ENCODE results near the gene SLC12A1.
A peak's percentile ranks its signal among the peaks of the same experiment; 100 is the strongest.

Gene SLC12A1

DNA sequence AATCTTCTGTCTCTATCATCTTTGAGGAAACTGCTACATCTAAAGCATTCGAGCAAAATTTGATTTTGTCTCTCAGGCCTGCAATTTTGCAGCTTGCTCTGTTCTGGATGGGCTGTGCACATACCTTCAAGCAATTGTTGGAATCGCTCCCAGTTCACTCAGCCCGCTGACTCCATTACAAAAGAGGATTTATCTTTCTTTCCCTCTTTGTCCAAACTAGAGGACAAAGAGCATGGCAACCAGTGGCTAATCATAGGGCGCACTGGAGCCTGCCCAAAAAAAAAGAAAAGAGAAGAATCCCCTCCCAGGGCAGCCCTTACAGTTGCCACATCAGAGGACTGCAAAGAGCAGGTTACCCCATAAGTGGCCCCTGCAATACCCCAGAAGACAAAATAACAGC lies 76.1 kb downstream of the SLC12A1 start:
- ChIA-PET POLR2A (no interaction called here), CTCF (no interaction called here)
- DNase-seq (ENCODE audit: extremely low spot score), result no peak
- TF ChIP-seq, protein P1, sequence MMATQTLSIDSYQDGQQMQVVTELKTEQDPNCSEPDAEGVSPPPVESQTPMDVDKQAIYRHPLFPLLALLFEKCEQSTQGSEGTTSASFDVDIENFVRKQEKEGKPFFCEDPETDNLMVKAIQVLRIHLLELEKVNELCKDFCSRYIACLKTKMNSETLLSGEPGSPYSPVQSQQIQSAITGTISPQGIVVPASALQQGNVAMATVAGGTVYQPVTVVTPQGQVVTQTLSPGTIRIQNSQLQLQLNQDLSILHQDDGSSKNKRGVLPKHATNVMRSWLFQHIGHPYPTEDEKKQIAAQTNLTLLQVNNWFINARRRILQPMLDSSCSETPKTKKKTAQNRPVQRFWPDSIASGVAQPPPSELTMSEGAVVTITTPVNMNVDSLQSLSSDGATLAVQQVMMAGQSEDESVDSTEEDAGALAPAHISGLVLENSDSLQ (IDR thresholded peaks at IDR 0.05), result no peak
- TF ChIP-seq FOXM1 (IDR thresholded peaks at IDR 0.05; ENCODE audit: borderline replicate concordance) (no peak), ELF4 (IDR thresholded peaks at IDR 0.05) (no peak), LEF1 (IDR thresholded peaks at IDR 0.05; ENCODE audit: borderline replicate concordance) (no peak), ARNT (IDR thresholded peaks at IDR 0.05) (no peak), L3MBTL2 (conservative IDR thresholded peaks at IDR 0.05) (no peak), FOXK2 (IDR thresholded peaks at IDR 0.05) (no peak)

GRCh38 chr15:48283396-48284145 lies 77.5 kb downstream of the SLC12A1 start:
- ChIA-PET CTCF (interaction anchor here (0.8 kb wide), 1 partner anchor 198 kb away, joined by 3 read pairs; no protein-coding TSS in a partner anchor), POLR2A (no interaction called here)
- TF ChIP-seq L3MBTL2 (conservative IDR thresholded peaks at IDR 0.05) (no peak), ELF4 (IDR thresholded peaks at IDR 0.05) (no peak), TARDBP (IDR thresholded peaks at IDR 0.05) (no peak), LEF1 (IDR thresholded peaks at IDR 0.05; ENCODE audit: borderline replicate concordance) (no peak), SP1 (IDR thresholded peaks at IDR 0.05) (no peak), NFRKB (IDR thresholded peaks at IDR 0.05) (no peak), SUZ12 (IDR thresholded peaks at IDR 0.05) (no peak), CTBP1 (IDR thresholded peaks at IDR 0.05; ENCODE audit: borderline replicate concordance) (no peak), HDGF (IDR thresholded peaks at IDR 0.05; ENCODE audit: borderline replicate concordance) (no peak), ARNT (IDR thresholded peaks at IDR 0.05) (no peak), BHLHE40 (IDR thresholded peaks at IDR 0.05; ENCODE audit: borderline replicate concordance) (no peak), FOXA1 (IDR thresholded peaks at IDR 0.05) (no peak), ZNF384 (IDR thresholded peaks at IDR 0.05) (no peak), FOXK2 (IDR thresholded peaks at IDR 0.05) (no peak), FOXM1 (IDR thresholded peaks at IDR 0.05; ENCODE audit: borderline replicate concordance) (no peak)
- TF ChIP-seq, protein P1 (IDR thresholded peaks at IDR 0.05), result no peak
- DNase-seq (ENCODE audit: extremely low spot score), result no peak

GRCh38 chr15:48285329-48286214 lies 79.5 kb downstream of the SLC12A1 start:
- ChIA-PET POLR2A (no interaction called here), CTCF (interaction anchor here (0.6 to 0.8 kb wide), 2 partner anchors 56 to 152 kb away, joined by 3 read pairs; no protein-coding TSS in a partner anchor)
- no peak for TF ChIP-seq SUZ12 (IDR thresholded peaks at IDR 0.05)
- no peak for TF ChIP-seq CTBP1 (IDR thresholded peaks at IDR 0.05; ENCODE audit: borderline replicate concordance)
- no peak for TF ChIP-seq LEF1 (IDR thresholded peaks at IDR 0.05; ENCODE audit: borderline replicate concordance)
- no peak for TF ChIP-seq FOXK2 (IDR thresholded peaks at IDR 0.05)
- TF ChIP-seq FOXM1 (IDR thresholded peaks at IDR 0.05; ENCODE audit: borderline replicate concordance), result no peak
- no peak for TF ChIP-seq ZNF384 (IDR thresholded peaks at IDR 0.05)
- TF ChIP-seq NFRKB (IDR thresholded peaks at IDR 0.05), result no peak
- no peak for TF ChIP-seq ARNT (IDR thresholded peaks at IDR 0.05)
- no peak for TF ChIP-seq BHLHE40 (IDR thresholded peaks at IDR 0.05; ENCODE audit: borderline replicate concordance)
- TF ChIP-seq L3MBTL2 (conservative IDR thresholded peaks at IDR 0.05), result no peak
- TF ChIP-seq ELF4 (IDR thresholded peaks at IDR 0.05), result no peak
- peak; percentile 49 for DNase-seq (ENCODE audit: extremely low spot score)

DNA sequence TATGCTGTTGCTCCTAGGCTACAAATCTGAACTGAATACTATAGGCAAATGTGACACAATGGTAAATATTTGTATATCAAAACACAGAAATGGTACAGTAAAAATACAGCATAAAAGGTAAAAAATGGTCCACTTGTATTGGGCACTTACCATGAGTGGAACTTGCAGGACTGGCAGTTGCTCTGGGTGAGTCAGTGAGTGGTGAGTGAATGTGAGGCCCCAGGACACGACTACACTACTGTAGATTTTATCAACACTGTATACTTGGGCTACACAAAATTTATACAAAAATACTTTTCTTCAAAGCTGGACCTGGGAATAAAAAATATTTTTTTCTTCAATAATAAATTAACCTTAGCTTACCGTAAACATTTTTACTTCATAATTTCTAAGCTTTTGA lies 83.5 kb downstream of the SLC12A1 start:
- ChIA-PET CTCF (no interaction called here), POLR2A (no interaction called here)
- TF ChIP-seq, protein P1 (IDR thresholded peaks at IDR 0.05), result no peak
- TF ChIP-seq FOXK2 (IDR thresholded peaks at IDR 0.05) (no peak), ZNF384 (IDR thresholded peaks at IDR 0.05) (no peak), LEF1 (IDR thresholded peaks at IDR 0.05; ENCODE audit: borderline replicate concordance) (no peak), SUZ12 (IDR thresholded peaks at IDR 0.05) (no peak), CTBP1 (IDR thresholded peaks at IDR 0.05; ENCODE audit: borderline replicate concordance) (no peak)
- DNase-seq (ENCODE audit: extremely low spot score), result no peak

DNA sequence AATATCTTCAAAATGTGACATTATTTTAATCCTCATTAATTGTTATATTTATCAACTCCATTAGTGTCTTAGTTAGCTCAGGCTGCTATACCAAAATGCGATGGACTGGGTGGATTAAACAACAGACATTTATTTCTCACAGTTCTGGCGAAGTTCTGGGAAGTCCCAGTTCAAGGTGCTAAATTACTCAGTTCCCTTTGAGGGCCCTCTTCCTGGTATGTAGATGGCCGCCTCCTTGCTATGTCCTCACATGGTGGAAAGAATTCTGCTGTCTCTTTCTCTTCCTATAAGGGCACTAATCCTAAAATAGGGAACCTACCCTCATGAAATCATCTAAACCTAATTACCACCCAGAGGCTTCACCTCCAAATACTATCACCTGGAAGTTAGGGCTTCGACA lies 86.4 kb downstream of the SLC12A1 start:
- POLR2A ChIA-PET, result no interaction called here
- CTCF ChIA-PET, result no interaction called here
- DNase-seq (ENCODE audit: extremely low spot score), result no peak
- TF ChIP-seq LEF1 (IDR thresholded peaks at IDR 0.05; ENCODE audit: borderline replicate concordance), result no peak
- TF ChIP-seq SUZ12 (IDR thresholded peaks at IDR 0.05), result no peak
- no peak for TF ChIP-seq L3MBTL2 (conservative IDR thresholded peaks at IDR 0.05)
- no peak for TF ChIP-seq ARNT (IDR thresholded peaks at IDR 0.05)
- no peak for TF ChIP-seq FOXK2 (IDR thresholded peaks at IDR 0.05)
- TF ChIP-seq CTBP1 (IDR thresholded peaks at IDR 0.05; ENCODE audit: borderline replicate concordance), result no peak
- TF ChIP-seq ELF4 (IDR thresholded peaks at IDR 0.05), result no peak
- TF ChIP-seq BHLHE40 (IDR thresholded peaks at IDR 0.05; ENCODE audit: borderline replicate concordance), result no peak
- TF ChIP-seq FOXA1 (IDR thresholded peaks at IDR 0.05), result no peak
- no peak for TF ChIP-seq HDGF (IDR thresholded peaks at IDR 0.05; ENCODE audit: borderline replicate concordance)
- no peak for TF ChIP-seq SP1 (IDR thresholded peaks at IDR 0.05)
- no peak for TF ChIP-seq TARDBP (IDR thresholded peaks at IDR 0.05)
- TF ChIP-seq FOXM1 (IDR thresholded peaks at IDR 0.05; ENCODE audit: borderline replicate concordance), result no peak
- TF ChIP-seq, protein P1 (IDR thresholded peaks at IDR 0.05), result no peak
- TF ChIP-seq NFRKB (IDR thresholded peaks at IDR 0.05), result no peak
- TF ChIP-seq ZNF384 (IDR thresholded peaks at IDR 0.05), result no peak

Data from HEK293T (cell line).